Measurements from ENCODE around the gene GPR183. TPM values are rescaled to one million over a fixed set of nuclear protein-coding genes. Genes with fewer than 3 reads are reported as not detected.
"Not testable (repeated sequence)": the region's sequence is repeated elsewhere in the genome, so short reads cannot be mapped to it uniquely, and the experiment has no call there.

The GPR183 gene
- total RNA-seq, 2 donors from 2014 or later = 249 to 322 TPM

GRCh38 chr13:99249606-99250005 lies 57.6 kb downstream of the GPR183 start:
- Mint-ChIP-seq H3K27ac (peak overlapping the region; percentile 30), H3K4me1 (peaks cover 26% of the 10 kb centered on the region)
- not testable (repeated sequence) for H3K36me3 Mint-ChIP-seq (ENCODE audit: low read depth); H3K27me3 Mint-ChIP-seq; ATAC-seq; DNase-seq; H3K9me3 ChIP-seq (ENCODE audit: control insufficient read depth, low read length, poor library complexity, severe bottlenecking); H3K4me3 Mint-ChIP-seq

GRCh38 chr13:99249178-99249577 lies 58.0 kb downstream of the GPR183 start:
- Mint-ChIP-seq H3K27ac (peak overlapping the region; percentile 30), H3K4me1 (peaks cover 26% of the 10 kb centered on the region)
- ATAC-seq; H3K9me3 ChIP-seq (ENCODE audit: control insufficient read depth, low read length, poor library complexity, severe bottlenecking); H3K27me3 Mint-ChIP-seq; H3K4me3 Mint-ChIP-seq; H3K36me3 Mint-ChIP-seq (ENCODE audit: low read depth); DNase-seq: not testable (repeated sequence)

- Mint-ChIP-seq H3K36me3 (ENCODE audit: low read depth) (peaks cover 11% of the 10 kb centered on the region), H3K27ac (no peak overlapping the region), H3K27me3 (no peaks in the 10 kb centered on the region), H3K4me3 (no peak overlapping the region), H3K4me1 (peaks cover 18% of the 10 kb centered on the region)
- ATAC-seq = no peak
- DNase-seq = no peak
- no peaks in the 10 kb centered on the region for H3K9me3 ChIP-seq (ENCODE audit: control insufficient read depth, low read length, poor library complexity, severe bottlenecking)
These were observed 61.1 kb downstream of the GPR183 start for GRCh38 chr13:99246100-99246499.

Other genes with a start within 250 kb of the GPR183 start
- gene UBAC2, start 106.5 kb downstream of the GPR183 start, total RNA-seq = 10 to 100 TPM; 74.2 to 75.3 TPM
- gene GPR18, start 49.0 kb downstream of the GPR183 start, total RNA-seq = 10 to 100 TPM; 10.1 to 13.6 TPM
- gene TM9SF2, start 194.1 kb upstream of the GPR183 start, total RNA-seq = 10 to 100 TPM; 42.4 to 50.7 TPM